ENCODE measurements around the gene RCN1.
"Not testable (repeated sequence)": the region's sequence is repeated elsewhere in the genome, so short reads cannot be mapped to it uniquely, and the experiment has no call there.

Gene RCN1

GRCh38 chr11:32113920-32114203 lies 23.0 kb downstream of the RCN1 start:
- no peak for DNase-seq

GRCh38 chr11:32115446-32115845 lies 24.6 kb downstream of the RCN1 start:
- DNase-seq, result no peak

GRCh38 chr11:32116668-32117067 lies 25.8 kb downstream of the RCN1 start:
- DNase-seq, result no peak

- no peak for DNase-seq
Measured at GRCh38 chr11:32118025-32118974, 27.4 kb downstream of the RCN1 start.

- DNase-seq, result not testable (repeated sequence)
Measured at GRCh38 chr11:32119139-32119538, 28.3 kb downstream of the RCN1 start.

GRCh38 chr11:32121012-32121411 lies 30.1 kb downstream of the RCN1 start:
- DNase-seq, result no peak

GRCh38 chr11:32122200-32122599 lies 31.3 kb downstream of the RCN1 start:
- no peak for DNase-seq

GRCh38 chr11:32131321-32131720 lies 40.4 kb downstream of the RCN1 start:
- no peak for DNase-seq

- DNase-seq, result no peak
Measured at GRCh38 chr11:32136657-32137056, 45.8 kb downstream of the RCN1 start.

GRCh38 chr11:32137263-32137662 lies 46.4 kb downstream of the RCN1 start:
- no peak for DNase-seq

- DNase-seq, result no peak
Measured at GRCh38 chr11:32137869-32138268, 47.0 kb downstream of the RCN1 start.

GRCh38 chr11:32138902-32139301 lies 48.0 kb downstream of the RCN1 start:
- no peak for DNase-seq

- DNase-seq, result no peak
Measured at GRCh38 chr11:32139896-32140520, 49.1 kb downstream of the RCN1 start.

- no peak for DNase-seq
Measured at GRCh38 chr11:32141745-32142546, 51.1 kb downstream of the RCN1 start.

- DNase-seq, result no peak
Measured at GRCh38 chr11:32143378-32143777, 52.5 kb downstream of the RCN1 start.

- no peak for DNase-seq
Measured at GRCh38 chr11:32145282-32145681, 54.4 kb downstream of the RCN1 start.

GRCh38 chr11:32148895-32149294 lies 58.0 kb downstream of the RCN1 start:
- no peak for DNase-seq

GRCh38 chr11:32149748-32150147 lies 58.9 kb downstream of the RCN1 start:
- DNase-seq, result no peak

GRCh38 chr11:32151027-32151426 lies 60.2 kb downstream of the RCN1 start:
- no peak for DNase-seq

GRCh38 chr11:32152216-32152615 lies 61.3 kb downstream of the RCN1 start:
- no peak for DNase-seq

GRCh38 chr11:32152821-32153220 lies 61.9 kb downstream of the RCN1 start:
- no peak for DNase-seq

GRCh38 chr11:32153747-32154146 lies 62.9 kb downstream of the RCN1 start:
- DNase-seq, result no peak

- DNase-seq, result no peak
Measured at GRCh38 chr11:32154275-32154674, 63.4 kb downstream of the RCN1 start.
